NB4 (cell line): ENCODE data around the gene TNFRSF14.

Source experiments
- CTCF ChIP-seq: IDR thresholded peaks from one replicate; pipeline ENCODE4 v1.5.1; 2012; ENCODE audit warnings: low read depth, low read length
- POLR2A ChIP-seq: IDR thresholded peaks from 2 replicates; pipeline ENCODE4 v1.6.1; 2011; ENCODE audit warnings: mild to moderate bottlenecking; ENCODE audit not compliant: insufficient read length; ENCODE audit errors: extremely low read depth

DNA sequence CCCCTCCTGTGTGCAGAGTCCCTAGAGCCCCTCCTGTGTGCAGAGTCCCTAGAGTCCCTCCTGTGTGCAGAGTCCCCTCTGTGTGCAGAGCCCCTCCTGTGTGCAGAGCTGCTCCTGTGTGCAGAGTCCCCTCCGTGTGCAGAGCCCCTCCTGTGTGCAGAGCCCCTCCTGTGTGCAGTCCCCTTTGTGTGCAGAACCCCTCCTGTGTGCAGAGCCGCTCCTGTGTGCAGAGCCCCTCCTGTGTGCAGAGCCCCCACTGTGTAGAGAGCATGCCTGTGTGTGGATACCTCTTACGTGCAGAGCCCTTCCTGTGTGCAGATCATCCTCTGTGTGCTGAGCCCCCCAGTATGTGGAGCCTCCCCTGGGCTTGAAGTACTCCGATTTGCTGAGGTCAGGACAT is 17.8 kb upstream of the TNFRSF14 start:
- TF ChIP-seq CTCF, result no peak
- no peak for TF ChIP-seq POLR2A
